ENCODE data around the gene TMEM165.

The TMEM165 gene

GRCh38 chr4:55450566-55450965 lies 54.8 kb downstream of the TMEM165 start (continued):
- no peak for TF ChIP-seq ZBTB10 (tag by site-specific recombination; IDR thresholded peaks at IDR 0.05)
- TF ChIP-seq HOXC10 (CRISPR knock-in tag; IDR thresholded peaks at IDR 0.05), result no peak
- TF ChIP-seq SETDB1 (IDR thresholded peaks at IDR 0.05; ENCODE audit: insufficient read length, low read length), result no peak
- TF ChIP-seq INSM2 (tag by site-specific recombination; IDR thresholded peaks at IDR 0.05), result no peak
- no peak for TF ChIP-seq ZFP37 (tag by site-specific recombination; IDR thresholded peaks at IDR 0.05)
- TF ChIP-seq ZNF549 (tag by site-specific recombination; IDR thresholded peaks at IDR 0.05), result no peak
- no peak for TF ChIP-seq ZNF560 (tag by site-specific recombination; IDR thresholded peaks at IDR 0.05; ENCODE audit: borderline replicate concordance)
- no peak for TF ChIP-seq ZNF223 (tag by site-specific recombination; IDR thresholded peaks at IDR 0.05)
- TF ChIP-seq ZNF398 (tag by site-specific recombination; IDR thresholded peaks at IDR 0.05), result no peak
- no peak for TF ChIP-seq TCF7L2 (IDR thresholded peaks at IDR 0.05; ENCODE audit: borderline replicate concordance, low read depth, low read length)
- no peak for TF ChIP-seq SP7 (tag by site-specific recombination; IDR thresholded peaks at IDR 0.05)

GRCh38 chr4:55458164-55458563 lies 62.4 kb downstream of the TMEM165 start:
- TF ChIP-seq ZNF692 (tag by site-specific recombination; IDR thresholded peaks at IDR 0.05) (0 out of 2 replicates have a peak, but pooled peaks have one; percentile 12), ZNF623 (tag by site-specific recombination; IDR thresholded peaks at IDR 0.05) (no peak), SP7 (tag by site-specific recombination; IDR thresholded peaks at IDR 0.05) (no peak)
- ChIA-PET CTCF (no interaction called here), POLR2A (no interaction called here)
- H3K4me1 ChIP-seq (ENCODE audit: control insufficient read depth, insufficient read depth, low read length), result no peaks in the 10 kb centered on the region
- no peaks in the 10 kb centered on the region for H3K9me3 ChIP-seq (ENCODE audit: control insufficient read depth, insufficient read depth, low read depth, low read length)
- H3K36me3 ChIP-seq (ENCODE audit: control insufficient read depth in 2 of 2, insufficient read depth in 1 of 2, low read length in 2 of 2), result peaks cover 0 to 7% of the 10 kb centered on the region in 2 experiments; a peak in 2 of 3 replicates
- no peak overlapping the region for H3K4me3 ChIP-seq (ENCODE audit: low read depth, low read length)
- H3K27ac ChIP-seq (ENCODE audit: extremely low read depth, low read depth, low read length), result no peak overlapping the region

- ChIA-PET CTCF (no interaction called here), POLR2A (no interaction called here)
- no peaks in the 10 kb centered on the region for H3K4me1 ChIP-seq (ENCODE audit: control insufficient read depth, insufficient read depth, low read length)
- no peak overlapping the region for H3K4me3 ChIP-seq (ENCODE audit: low read depth, low read length)
- H3K27ac ChIP-seq (ENCODE audit: extremely low read depth, low read depth, low read length), result no peak overlapping the region
- no peaks in the 10 kb centered on the region for H3K9me3 ChIP-seq (ENCODE audit: control insufficient read depth, insufficient read depth, low read depth, low read length)
- peaks cover 0 to 7% of the 10 kb centered on the region in 2 experiments; a peak in 2 of 3 replicates for H3K36me3 ChIP-seq (ENCODE audit: control insufficient read depth in 2 of 2, insufficient read depth in 1 of 2, low read length in 2 of 2)
- TF ChIP-seq FEZF1 (tag by site-specific recombination; IDR thresholded peaks at IDR 0.05), result no peak
- TF ChIP-seq ZNF704 (tag by site-specific recombination; IDR thresholded peaks at IDR 0.05), result no peak
- TF ChIP-seq KLF1 (tag by site-specific recombination; IDR thresholded peaks at IDR 0.05), result no peak
- no peak for TF ChIP-seq TSHZ1 (tag by site-specific recombination; IDR thresholded peaks at IDR 0.05; ENCODE audit: borderline replicate concordance)
- no peak for TF ChIP-seq HOXA7 (CRISPR knock-in tag; IDR thresholded peaks at IDR 0.05; ENCODE audit: borderline replicate concordance)
- no peak for TF ChIP-seq SP7 (tag by site-specific recombination; IDR thresholded peaks at IDR 0.05)
- TF ChIP-seq ZNF221 (tag by site-specific recombination; IDR thresholded peaks at IDR 0.05; ENCODE audit: borderline replicate concordance), result no peak
- TF ChIP-seq ZNF580 (tag by site-specific recombination; IDR thresholded peaks at IDR 0.05), result no peak
- no peak for TF ChIP-seq ZNF433 (tag by site-specific recombination; IDR thresholded peaks at IDR 0.05; ENCODE audit: low read depth)
Observed at GRCh38 chr4:55458611-55459010, 62.9 kb downstream of the TMEM165 start.

Measured in HEK293 (cell line).